HPDE6-E6E7 (cell line): ENCODE measurements around the gene GTSE1.
"Not testable (repeated sequence)": the region's sequence is repeated elsewhere in the genome, so short reads cannot be mapped to it uniquely, and the experiment has no call there.

ENCODE experiments used
- DNase-seq: peaks from one replicate; pipeline ENCODE4 v3.0.0; 2011; ENCODE audit warnings: missing footprints; ENCODE audit errors: extremely low spot score

GTSE1 gene, protein sequence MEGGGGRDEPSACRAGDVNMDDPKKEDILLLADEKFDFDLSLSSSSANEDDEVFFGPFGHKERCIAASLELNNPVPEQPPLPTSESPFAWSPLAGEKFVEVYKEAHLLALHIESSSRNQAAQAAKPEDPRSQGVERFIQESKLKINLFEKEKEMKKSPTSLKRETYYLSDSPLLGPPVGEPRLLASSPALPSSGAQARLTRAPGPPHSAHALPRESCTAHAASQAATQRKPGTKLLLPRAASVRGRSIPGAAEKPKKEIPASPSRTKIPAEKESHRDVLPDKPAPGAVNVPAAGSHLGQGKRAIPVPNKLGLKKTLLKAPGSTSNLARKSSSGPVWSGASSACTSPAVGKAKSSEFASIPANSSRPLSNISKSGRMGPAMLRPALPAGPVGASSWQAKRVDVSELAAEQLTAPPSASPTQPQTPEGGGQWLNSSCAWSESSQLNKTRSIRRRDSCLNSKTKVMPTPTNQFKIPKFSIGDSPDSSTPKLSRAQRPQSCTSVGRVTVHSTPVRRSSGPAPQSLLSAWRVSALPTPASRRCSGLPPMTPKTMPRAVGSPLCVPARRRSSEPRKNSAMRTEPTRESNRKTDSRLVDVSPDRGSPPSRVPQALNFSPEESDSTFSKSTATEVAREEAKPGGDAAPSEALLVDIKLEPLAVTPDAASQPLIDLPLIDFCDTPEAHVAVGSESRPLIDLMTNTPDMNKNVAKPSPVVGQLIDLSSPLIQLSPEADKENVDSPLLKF

GRCh38 chr22:46296257-46297150 lies at the start of gene GTSE1:
GTSE1 (plus strand) TSS chr22:46296870; CDS start chr22:46297401, 531 bp downstream.
- DNase-seq, result peak; percentile 99

DNA sequence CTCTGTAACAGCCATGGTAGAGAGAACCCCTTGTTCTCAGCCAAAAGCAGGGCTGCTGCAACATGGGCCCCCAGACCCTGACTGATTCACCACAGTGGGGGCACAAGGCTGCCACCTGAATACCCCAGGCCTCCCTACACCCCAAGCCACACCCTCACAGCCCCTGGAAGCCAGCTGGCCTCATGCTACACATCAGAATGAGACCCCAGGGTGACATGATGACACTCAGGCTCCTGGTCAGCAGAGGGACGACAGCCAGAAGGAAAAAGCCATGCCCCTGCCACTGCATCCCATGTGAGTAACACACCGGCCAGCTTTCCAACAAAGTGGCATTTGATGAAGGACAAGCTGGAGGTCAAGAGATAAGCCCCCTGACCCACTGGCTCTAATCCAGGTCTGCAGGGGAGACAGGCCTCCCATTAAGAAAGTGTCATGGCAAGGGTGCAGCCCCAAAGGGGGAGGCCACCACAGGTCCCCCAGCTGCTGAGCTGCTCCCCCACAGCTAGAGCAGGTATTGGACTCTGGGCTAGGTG lies 49.2 kb upstream of the GTSE1 start:
- DNase-seq, result no peak

DNA sequence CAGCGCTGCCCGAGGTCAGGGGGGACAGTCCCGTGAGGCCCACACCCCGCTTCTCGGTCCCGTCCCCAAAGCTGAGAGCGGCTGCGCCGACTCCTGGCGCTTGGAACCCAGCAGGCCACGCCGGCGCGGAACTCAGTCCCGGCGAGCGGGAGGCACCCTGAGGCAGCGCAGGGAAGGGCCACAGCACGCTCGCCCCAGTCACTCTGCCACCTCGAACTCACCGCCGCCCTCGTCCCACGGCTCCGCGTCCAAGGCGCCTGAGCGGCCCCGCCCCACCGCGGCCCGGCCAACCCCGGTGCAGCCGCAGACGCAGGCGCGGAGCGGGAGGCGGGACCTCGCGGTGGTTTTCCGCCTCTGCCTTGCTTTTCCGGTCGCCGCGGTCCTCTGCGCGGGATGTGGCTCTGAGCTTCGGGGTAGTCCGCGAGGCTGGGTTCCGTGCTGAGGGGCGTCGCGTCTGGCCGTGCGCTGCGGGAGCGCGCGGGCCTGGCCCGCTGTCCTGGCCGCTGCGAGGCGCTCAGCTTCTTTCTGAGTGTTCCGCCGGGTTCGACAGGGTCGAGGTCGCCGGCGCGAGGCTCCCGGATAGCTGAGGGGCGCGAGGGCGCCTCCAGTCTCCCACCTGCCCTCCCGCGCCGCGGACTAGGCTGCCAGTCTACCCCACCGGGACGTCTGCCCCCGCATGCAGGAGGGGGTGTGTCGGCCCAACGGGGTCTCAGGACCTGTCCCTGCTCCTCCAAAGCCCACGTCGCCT lies 46.5 kb upstream of the GTSE1 start, which contains the start of gene CDPF1:
Gene CDPF1, minus strand, starts transcription at position 259 of the 748 bp plus-strand sequence. CDS start 2,009 bp downstream, outside the sequence.
- peak; percentile 82 for DNase-seq

DNA sequence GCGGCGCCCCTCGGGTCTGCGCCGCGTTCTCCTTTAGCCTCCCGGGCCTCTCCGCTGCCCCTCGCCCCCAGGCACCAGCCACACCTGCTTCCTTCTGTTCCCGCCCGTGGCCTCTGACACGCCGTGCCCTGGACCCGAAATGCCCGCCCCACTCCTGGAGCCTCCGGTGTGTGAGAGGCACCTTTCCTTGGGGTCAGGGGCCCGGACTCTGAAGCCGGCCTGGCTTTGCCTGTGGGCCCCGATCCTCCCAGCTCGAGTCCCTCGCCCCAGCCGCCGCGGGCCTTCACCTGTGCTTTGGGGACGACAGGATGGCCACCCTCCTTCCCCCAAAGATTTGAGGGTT lies 45.9 kb upstream of the GTSE1 start:
- no peak for DNase-seq

GRCh38 chr22:46251266-46251665 lies 45.4 kb upstream of the GTSE1 start:
- no peak for DNase-seq

DNA sequence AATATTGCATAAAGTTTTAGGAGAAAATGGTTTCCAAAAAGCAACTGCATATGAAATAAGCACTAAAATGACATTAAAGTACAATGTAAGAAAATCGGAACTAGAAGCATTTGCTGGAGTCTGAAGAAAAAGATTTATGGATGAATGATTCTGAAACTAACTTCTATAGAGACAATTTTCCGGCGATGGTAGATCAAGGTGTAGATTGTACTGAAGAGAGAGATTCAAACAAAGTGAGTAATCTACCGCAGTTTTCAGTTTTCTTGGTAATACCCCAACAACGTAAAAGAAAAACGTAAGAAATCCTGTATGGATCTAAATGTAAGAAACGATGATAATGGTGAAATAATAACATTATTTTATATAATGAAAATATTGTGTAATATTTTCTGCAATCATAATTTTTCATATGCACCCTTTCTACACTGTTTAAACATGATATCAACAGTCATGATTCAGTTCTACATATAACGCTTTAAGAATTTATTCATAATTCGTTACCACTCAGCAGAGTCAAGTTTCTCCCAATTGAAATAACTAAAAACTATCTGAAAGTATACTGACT lies 44.8 kb upstream of the GTSE1 start:
- no peak for DNase-seq

- peak; percentile 22 for DNase-seq
These were observed 40.2 kb upstream of the GTSE1 start for GRCh38 chr22:46256358-46256958.

GRCh38 chr22:46259374-46259773 lies 37.3 kb upstream of the GTSE1 start:
- DNase-seq, result no peak

DNA sequence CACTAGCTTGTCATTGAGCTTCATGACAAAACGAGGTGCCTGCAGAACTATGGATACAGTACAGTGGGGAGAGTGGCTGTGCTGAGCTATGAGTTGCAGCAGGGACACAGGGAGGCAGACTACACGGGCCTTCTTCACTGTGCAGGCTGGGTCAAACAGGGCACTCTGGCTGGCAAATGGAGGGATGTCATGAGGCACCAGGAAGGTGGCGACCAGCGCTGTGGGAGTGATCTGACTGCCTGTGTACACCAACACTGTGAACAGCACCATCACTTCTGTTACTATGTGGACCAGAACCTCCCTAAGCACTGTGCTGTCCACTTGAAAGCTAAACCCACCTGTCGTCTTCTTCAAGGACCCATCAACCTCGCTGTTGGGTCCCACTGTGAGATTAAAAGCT lies 36.6 kb upstream of the GTSE1 start:
- no peak for DNase-seq

DNA sequence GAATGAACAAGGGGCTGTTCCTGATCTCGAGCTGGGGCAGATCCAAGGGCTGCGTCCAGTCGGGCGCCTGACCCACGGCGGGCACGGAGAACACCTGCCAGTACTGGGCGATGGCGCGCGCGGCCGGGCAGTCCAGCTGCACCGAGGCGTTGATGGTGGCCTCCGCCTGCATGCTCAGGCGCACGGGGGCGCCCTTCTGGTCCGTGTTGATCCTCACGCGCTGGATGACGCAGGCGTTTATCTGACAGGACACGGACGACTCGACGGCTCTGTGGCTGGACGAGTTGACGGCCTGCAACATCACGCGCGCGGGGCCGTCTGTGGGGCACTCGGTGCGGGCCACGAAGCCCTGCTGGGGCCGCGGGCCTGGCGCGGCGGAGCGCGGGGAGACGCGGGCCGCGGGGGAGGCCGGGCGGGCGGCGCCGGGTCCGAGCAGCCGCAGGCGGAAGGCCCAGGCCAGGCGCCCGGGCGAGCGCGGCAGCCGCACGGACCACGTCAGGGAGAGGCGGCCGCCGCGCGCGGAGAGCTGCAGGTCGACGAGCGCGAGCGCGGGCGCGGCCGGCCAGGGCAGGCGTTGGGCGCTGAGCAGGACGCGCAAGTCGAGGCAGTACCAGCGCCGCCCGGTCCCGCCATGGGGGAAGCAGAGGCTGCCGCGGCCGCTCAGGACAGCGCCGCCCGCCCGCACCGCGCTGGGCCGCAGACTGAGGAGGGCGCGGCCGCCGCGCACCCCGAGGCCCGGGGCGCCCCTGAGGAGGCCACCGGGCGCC lies 34.0 kb upstream of the GTSE1 start:
- no peak for DNase-seq

DNA sequence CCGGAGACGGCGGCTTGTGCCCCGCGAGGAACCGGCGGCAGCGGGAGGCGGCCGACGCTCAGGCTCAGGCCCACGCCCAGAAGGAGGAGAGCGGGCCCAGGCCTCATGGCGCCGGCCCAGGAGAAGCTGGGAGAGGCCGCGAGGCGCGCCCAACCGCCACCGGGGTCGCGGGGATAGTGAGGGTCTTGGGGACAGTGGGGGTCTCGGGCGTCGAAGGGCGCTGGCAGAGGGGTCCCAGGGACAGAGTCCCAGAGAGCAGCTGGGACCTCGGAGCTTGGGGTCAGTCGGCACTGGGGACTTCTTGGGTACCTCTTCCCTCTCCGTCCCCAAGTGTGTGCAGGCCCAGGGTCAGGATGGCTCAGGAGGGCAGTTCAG lies 33.5 kb upstream of the GTSE1 start, which contains the start of gene PKDREJ:
Gene PKDREJ, minus strand, starts transcription at position 128 of the 375 bp plus-strand sequence. Its CDS starts 21 bp downstream, at position 107.
- no peak for DNase-seq

- DNase-seq, result not testable (repeated sequence)
These were observed 32.1 kb upstream of the GTSE1 start for GRCh38 chr22:46264520-46264919.

DNA sequence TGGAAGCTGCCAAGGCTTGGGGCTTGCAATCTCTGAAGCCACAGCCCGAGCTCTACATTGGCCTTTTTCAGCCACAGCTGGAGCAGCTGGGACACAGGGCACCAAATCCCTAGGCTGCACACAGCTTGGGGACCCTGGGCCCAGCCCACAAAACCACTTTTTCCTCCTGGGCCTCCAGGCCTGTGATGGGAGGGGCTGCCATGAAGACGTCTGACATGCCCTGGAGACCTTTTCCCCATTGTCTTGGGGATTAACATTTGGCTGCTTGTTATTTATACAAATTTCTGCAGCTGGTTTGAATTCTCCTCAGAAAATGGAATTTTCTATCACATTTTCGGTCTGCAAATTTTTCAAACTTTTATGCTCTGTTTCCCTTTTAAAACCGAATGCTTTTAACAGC lies 31.0 kb upstream of the GTSE1 start:
- DNase-seq, result not testable (repeated sequence)

DNA sequence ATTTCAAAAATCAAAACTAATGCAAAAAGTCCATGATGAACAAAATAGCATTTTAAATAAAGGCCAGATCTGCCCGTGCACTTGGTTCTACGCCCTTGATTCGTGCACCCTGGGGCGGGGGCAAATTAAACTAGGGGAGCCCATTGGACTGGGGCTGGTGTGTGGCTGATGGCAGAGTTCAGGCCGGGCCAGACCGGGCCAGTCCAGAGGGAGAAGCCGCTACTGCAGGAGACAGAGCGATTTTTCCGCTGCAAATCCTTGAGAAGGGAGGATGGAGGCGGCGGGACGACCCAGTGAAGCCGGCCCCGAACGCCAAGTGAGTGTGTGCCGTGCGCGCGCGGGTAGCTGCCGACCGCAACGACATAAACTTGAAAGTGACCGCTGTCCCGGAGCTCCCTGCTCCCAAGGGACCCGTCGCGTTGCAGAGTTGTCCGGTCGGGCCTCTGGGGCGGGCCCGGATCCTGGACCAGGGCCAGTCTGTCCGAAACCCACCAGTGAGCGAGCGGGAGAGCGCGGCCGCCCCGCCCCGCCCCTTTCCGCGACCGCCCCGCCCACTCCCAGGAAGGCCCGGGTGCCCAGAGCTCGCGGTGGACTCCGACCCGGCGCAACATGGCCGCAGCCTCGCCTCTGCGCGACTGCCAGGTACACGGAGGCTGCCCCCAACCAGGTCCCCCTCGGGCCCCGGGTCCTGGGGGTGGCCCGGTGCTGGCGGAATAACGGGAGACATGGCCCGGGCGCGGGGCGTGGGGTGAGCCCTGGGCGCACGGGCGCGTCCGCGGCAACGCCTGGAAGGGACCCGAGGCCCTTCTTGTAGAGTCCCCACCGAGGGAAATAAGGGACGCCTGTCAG lies 29.0 kb upstream of the GTSE1 start, which contains the start of gene TTC38:
Gene TTC38, plus strand, starts transcription at position 578 of the 849 bp plus-strand sequence. Its CDS starts 32 bp downstream, at position 610.
- DNase-seq, result peak; percentile 89

GRCh38 chr22:46269564-46269963 lies 27.1 kb upstream of the GTSE1 start:
- no peak for DNase-seq

GRCh38 chr22:46272196-46272595 lies 24.5 kb upstream of the GTSE1 start:
- DNase-seq, result no peak

DNA sequence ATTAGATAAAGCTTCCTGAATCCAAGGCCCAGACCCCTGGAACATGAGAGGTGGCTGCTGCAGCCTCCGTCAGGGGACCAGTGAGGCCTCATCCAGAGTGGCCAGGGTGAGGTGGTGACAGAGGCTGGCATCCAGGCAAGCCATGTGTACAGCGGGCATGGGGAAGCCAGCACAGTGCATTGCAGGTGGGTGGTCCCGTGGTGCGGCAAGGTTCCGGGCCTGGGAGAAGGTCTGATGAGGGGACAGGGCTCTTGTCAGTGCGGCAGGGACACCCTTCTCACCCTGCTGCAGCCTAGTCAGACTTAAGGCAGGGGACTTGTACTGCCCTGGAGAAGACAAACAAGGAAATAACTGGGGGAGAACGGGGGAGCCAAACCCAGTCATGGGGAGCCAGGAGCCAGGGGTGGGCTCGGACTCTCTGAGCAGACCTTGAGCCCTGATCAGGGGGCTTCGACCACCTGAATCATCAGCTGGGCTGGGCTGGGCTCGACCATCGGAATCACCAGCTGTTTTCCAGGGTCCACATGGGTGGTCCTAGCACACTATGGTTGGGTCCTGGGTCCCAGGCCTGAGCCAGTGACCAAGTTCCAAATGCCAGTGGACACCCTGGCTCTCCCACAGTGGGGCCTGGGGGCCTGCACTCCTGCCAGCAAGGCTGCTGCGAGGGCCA lies 23.8 kb upstream of the GTSE1 start:
- no peak for DNase-seq
